Ishikawa (cell line): ENCODE results near the gene RNF152.

Source experiments
- CEBPB ChIP-seq: IDR thresholded peaks from 2 replicates; pipeline ENCODE4 v1.6.1; 2012
- CREB1 ChIP-seq: IDR thresholded peaks from 2 replicates; pipeline ENCODE4 v1.6.1; 2012; ENCODE audit warnings: low read depth
- EGR1 ChIP-seq: IDR thresholded peaks from 2 replicates; pipeline ENCODE4 v1.6.1; 2012
- EP300 ChIP-seq: IDR thresholded peaks from 2 replicates; pipeline ENCODE4 v1.6.1; 2012; ENCODE audit warnings: borderline replicate concordance
- FOXM1 ChIP-seq: IDR thresholded peaks from 2 replicates; pipeline ENCODE4 v1.6.1; 2012; ENCODE audit warnings: low read depth, borderline replicate concordance
- NFIC ChIP-seq: IDR thresholded peaks from 2 replicates; pipeline ENCODE4 v1.6.1; 2012
- RAD21 ChIP-seq: IDR thresholded peaks from 2 replicates; pipeline ENCODE4 v1.6.1; 2012; ENCODE audit warnings: low read depth
- TAF1 ChIP-seq: IDR thresholded peaks from 2 replicates; pipeline ENCODE4 v1.6.1; 2012; ENCODE audit warnings: low read depth, mild to moderate bottlenecking
- TCF12 ChIP-seq: IDR thresholded peaks from 2 replicates; pipeline ENCODE4 v1.6.1; 2012; ENCODE audit warnings: low read depth
- TEAD4 ChIP-seq: IDR thresholded peaks from 2 replicates; pipeline ENCODE4 v1.6.1; 2012
- YY1 ChIP-seq: IDR thresholded peaks from 2 replicates; pipeline ENCODE4 v1.6.1; 2012; ENCODE audit warnings: low read depth
- ZBTB7A ChIP-seq: IDR thresholded peaks from 2 replicates; pipeline ENCODE4 v1.6.1; 2012; ENCODE audit warnings: low read depth
- TF ChIP-seq, protein P1 (sequence below): IDR thresholded peaks from 2 replicates; pipeline ENCODE4 v1.6.1; 2012; ENCODE audit warnings: low read depth, mild to moderate bottlenecking
- TF ChIP-seq, protein P2 (sequence below): IDR thresholded peaks from 2 replicates; pipeline ENCODE4 v1.6.1; 2012
- TF ChIP-seq, protein P3 (sequence below): IDR thresholded peaks from 2 replicates; pipeline ENCODE4 v1.6.1; 2012

Gene RNF152, protein sequence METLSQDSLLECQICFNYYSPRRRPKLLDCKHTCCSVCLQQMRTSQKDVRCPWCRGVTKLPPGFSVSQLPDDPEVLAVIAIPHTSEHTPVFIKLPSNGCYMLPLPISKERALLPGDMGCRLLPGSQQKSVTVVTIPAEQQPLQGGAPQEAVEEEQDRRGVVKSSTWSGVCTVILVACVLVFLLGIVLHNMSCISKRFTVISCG

DNA sequence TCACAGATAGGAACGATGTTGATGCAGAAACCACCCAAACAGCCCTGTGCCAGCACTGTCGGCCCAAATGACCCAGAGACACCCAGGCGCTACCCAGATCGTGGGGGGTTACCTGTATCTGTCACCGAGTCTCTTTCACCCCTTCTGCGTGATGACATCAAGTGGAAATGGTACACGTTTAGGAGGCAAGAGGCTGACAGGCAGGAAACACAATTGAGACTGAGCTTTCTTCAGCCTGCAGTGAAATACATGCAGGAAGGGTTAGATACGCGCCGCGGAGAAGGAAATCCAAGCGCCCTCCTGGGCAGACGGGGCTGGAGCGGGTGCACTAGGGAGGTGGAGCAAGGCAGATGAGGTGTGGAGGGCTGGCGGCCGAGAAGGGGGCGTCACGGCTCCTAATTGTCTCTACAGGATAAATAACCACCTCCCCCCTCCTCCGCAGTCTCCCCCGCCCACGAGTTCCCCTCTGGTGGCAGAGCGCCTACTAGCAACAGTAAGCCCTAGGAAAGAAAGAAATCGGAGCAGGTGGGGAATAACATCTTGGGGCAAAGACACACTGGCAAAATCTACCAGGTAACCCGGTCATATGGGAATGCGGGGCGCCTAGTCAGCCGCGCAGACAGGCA, at the start of gene RNF152:
Gene RNF152 (minus strand): TSS at position 325 of the 626 bp plus-strand sequence. CDS start 76,544 bp downstream, outside the sequence.
- TF ChIP-seq FOXM1: no peak
- no peak for TF ChIP-seq NFIC
- no peak for TF ChIP-seq TEAD4
- TF ChIP-seq CEBPB: no peak
- no peak for TF ChIP-seq TCF12
- no peak for TF ChIP-seq RAD21
- no peak for TF ChIP-seq EP300
- TF ChIP-seq, protein P1, sequence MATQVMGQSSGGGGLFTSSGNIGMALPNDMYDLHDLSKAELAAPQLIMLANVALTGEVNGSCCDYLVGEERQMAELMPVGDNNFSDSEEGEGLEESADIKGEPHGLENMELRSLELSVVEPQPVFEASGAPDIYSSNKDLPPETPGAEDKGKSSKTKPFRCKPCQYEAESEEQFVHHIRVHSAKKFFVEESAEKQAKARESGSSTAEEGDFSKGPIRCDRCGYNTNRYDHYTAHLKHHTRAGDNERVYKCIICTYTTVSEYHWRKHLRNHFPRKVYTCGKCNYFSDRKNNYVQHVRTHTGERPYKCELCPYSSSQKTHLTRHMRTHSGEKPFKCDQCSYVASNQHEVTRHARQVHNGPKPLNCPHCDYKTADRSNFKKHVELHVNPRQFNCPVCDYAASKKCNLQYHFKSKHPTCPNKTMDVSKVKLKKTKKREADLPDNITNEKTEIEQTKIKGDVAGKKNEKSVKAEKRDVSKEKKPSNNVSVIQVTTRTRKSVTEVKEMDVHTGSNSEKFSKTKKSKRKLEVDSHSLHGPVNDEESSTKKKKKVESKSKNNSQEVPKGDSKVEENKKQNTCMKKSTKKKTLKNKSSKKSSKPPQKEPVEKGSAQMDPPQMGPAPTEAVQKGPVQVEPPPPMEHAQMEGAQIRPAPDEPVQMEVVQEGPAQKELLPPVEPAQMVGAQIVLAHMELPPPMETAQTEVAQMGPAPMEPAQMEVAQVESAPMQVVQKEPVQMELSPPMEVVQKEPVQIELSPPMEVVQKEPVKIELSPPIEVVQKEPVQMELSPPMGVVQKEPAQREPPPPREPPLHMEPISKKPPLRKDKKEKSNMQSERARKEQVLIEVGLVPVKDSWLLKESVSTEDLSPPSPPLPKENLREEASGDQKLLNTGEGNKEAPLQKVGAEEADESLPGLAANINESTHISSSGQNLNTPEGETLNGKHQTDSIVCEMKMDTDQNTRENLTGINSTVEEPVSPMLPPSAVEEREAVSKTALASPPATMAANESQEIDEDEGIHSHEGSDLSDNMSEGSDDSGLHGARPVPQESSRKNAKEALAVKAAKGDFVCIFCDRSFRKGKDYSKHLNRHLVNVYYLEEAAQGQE: no peak
- no peak for TF ChIP-seq CREB1
- TF ChIP-seq TAF1: no peak
- TF ChIP-seq ZBTB7A: no peak

DNA sequence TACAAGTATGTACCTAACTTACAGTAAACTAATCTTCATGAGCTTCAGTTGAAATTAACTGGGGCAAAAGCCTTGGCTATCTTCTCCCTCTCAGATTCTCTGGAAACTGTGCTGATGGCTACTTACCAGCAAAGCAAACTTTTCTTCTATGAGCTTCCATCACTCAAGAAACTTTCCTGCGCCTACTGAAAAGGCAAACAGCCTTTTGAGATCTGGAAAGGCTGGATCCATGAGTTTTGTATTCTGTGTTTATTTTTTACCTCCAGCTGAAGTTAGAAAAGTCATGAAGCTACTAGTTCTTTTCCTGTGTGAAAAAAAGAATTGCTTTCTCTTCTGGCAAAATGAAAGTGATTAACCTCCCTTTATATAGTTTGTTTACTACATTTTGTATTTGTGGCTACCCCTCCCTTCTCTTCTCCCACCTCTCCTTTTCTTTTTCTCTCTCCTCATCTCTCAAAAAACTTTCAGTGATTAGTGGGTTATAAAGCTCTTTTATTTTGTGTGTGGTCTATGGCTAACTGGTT, 49.2 kb upstream of the RNF152 start:
- TF ChIP-seq EP300 (no peak), EGR1 (no peak), TCF12 (no peak), YY1 (no peak), TEAD4 (no peak), NFIC (no peak), FOXM1 (no peak), RAD21 (no peak), ZBTB7A (no peak), TAF1 (no peak), CREB1 (no peak), CEBPB (no peak)
- TF ChIP-seq, protein P2, sequence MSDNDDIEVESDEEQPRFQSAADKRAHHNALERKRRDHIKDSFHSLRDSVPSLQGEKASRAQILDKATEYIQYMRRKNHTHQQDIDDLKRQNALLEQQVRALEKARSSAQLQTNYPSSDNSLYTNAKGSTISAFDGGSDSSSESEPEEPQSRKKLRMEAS: no peak
- TF ChIP-seq, protein P1: no peak
- TF ChIP-seq, protein P3, sequence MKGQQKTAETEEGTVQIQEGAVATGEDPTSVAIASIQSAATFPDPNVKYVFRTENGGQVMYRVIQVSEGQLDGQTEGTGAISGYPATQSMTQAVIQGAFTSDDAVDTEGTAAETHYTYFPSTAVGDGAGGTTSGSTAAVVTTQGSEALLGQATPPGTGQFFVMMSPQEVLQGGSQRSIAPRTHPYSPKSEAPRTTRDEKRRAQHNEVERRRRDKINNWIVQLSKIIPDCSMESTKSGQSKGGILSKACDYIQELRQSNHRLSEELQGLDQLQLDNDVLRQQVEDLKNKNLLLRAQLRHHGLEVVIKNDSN: no peak

DNA sequence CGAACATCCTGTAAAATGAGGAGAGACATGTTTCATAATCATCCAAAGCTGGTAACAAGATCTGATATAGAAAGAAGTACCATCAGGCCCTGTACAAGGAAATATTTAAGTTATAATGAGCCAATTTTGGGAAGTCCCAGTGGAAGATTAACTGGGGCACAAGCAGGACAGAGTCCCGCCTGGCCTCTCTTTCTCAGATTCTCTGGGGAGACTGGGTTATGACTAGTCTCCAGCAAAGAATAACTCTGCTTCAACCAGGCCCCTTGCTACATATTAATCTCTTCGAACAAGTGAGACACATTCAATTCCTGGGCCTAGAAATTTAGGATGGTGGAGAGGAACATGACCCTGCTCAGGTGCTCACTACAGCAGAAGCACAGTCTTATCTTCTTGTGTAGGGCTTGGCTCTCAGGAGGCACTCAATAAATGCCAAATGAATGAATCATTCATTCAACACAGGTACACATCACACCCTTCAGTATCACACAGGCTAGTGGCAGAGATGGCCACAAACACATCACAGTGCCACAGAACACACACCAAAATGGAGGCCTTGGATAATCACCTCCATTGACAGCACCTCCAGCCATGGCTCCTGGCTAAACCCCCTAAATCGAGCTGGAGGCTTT, 46.4 kb upstream of the RNF152 start:
- TF ChIP-seq CREB1 (no peak), TEAD4 (no peak), FOXM1 (no peak), EGR1 (no peak), TCF12 (no peak), YY1 (no peak), ZBTB7A (no peak), EP300 (no peak), CEBPB (no peak), TAF1 (no peak), NFIC (no peak), RAD21 (no peak)
- TF ChIP-seq, protein P2: no peak
- TF ChIP-seq, protein P3: no peak
- TF ChIP-seq, protein P1: no peak
